ENCODE data around the gene DYRK2. TPM values are rescaled to one million over a fixed set of nuclear protein-coding genes. Genes with fewer than 3 reads are reported as not detected.
A peak's percentile ranks its signal among the peaks of the same experiment; 100 is the strongest.

Gene DYRK2
- total RNA-seq, 8 experiments from 2014 or later, result 11.1 to 34.4 (median 18.8) TPM

DNA sequence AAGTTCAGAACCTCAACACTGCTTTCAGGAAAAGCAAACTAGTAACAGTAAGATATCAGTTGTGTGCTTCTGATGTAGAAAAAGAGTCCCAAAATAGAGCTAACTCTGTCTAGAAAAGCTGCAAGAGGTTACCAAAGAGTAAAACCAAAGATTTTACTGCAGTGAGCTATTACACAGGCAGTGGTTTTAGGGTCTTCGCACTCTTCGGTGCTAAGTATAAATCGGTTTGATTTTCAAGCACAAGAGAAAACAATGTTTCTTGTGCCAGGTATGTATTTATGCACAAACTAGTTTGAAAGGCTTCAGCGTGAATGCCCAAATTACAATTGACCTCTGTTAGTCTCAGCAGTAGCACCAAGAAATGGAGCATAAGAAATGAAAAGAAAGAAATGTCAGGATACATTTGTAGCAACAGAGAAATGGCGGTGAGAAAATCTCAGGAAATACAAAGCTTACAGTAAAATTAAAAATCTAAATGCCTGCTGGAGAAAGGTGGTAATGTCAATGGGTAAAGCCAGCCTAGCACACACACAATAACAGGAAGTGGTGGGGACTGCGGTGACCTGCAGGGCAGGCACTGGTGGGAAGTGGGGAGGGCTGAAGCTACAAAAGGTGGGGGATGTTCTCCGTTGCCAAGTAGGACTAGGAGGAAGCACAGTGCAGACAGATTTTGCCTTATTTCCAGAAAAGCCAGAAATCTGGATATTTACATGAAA lies 18.0 kb upstream of the DYRK2 start:
- Histone ChIP-seq H3K4me1 (replicated peaks in 1 of 2) (no peaks in the 10 kb centered on the region), H3K4me3 (no peak overlapping the region), H3K27ac (no peak overlapping the region)
- WGBS, 10 experiments, result 53 to 84% (median 64%) methylated on average over 4 to 7 of the region's 7 CpGs
- ATAC-seq (replicated peaks in 6 of 8), result no peak
- in situ Hi-C loops (cut with MboI; ENCODE audit: low pct_unique_long_range_greater_than_20kb in 2 of 9, low sequenced_read_pairs in 9 of 9, unreplicated experiment in 9 of 9), result loop anchor here in 1 of 9 experiments (25.0 kb wide), 1 partner anchor 168 kb away; no protein-coding TSS in a partner anchor

DNA sequence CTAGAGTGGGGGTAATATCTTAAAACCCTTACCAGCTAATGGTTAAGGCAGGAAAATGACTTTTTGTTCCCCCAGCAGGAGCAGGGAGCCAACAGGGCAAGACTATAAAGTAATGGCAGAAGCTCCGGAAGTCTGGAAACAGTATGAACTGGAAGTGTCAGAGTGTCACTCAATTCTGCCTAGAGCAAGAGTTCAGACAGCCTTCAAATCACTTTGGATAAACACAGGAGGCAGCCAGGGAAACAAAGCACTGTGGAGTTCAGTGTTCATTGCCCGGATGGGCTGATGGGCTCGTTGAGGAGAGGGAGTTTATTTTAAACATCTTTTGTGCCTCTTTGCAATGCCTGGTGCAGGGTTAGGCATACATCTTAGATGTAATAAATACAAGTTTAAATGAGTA lies 16.5 kb upstream of the DYRK2 start:
- no peaks in the 10 kb centered on the region for H3K4me1 ChIP-seq (replicated peaks in 1 of 2)

DNA sequence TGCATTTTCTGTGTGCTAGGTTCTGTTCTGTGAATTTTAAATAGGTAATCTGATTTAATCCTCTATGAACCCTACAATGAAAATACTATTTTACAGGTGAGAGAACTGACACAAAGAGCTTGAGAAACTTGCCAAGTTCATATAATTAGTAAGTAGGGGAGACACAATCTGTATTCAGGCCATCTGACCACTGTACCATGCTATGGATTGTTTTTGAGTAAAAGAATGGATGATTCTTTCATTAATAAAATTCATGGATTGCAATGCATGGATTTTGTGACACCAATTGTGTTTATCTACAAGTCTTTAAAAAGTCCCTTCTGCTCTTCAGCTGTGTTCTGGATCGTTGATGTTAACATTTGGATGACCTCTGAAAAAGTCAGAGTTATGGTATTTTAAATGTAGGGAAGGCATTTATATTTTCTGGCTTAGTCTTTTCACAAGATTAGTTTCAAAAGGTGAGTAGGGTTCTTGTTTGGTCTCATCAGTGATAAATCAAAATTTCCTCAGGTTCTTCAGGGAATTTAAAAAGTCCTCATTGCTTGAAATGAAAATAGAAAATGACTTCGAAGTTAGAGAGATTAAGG lies 15.4 kb upstream of the DYRK2 start:
- H3K27ac ChIP-seq, result no peak overlapping the region
- ATAC-seq (replicated peaks in 6 of 8), result no peak
- no peaks in the 10 kb centered on the region for H3K4me1 ChIP-seq (replicated peaks in 1 of 2)
- WGBS, 10 experiments, result 0 to 100% (median 74%) methylated on average over 1 to 2 of the region's 2 CpGs
- H3K4me3 ChIP-seq, result no peak overlapping the region
- in situ Hi-C loops (cut with MboI; ENCODE audit: low pct_unique_long_range_greater_than_20kb in 2 of 9, low sequenced_read_pairs in 9 of 9, unreplicated experiment in 9 of 9), result loop anchor here in 1 of 9 experiments (25.0 kb wide), 1 partner anchor 171 kb away; no protein-coding TSS in a partner anchor

More for the DNA sequence above, 16.5 kb upstream of the DYRK2 start:
- in situ Hi-C loops (cut with MboI; ENCODE audit: low pct_unique_long_range_greater_than_20kb in 2 of 9, low sequenced_read_pairs in 9 of 9, unreplicated experiment in 9 of 9), result loop anchor here in 1 of 9 experiments (25.0 kb wide), 1 partner anchor 170 kb away; no protein-coding TSS in a partner anchor
- Histone ChIP-seq H3K27ac (no peak overlapping the region), H3K4me3 (no peak overlapping the region)
- 20 to 89% (median 48%) methylated on average over 1 to 3 of the region's 3 CpGs; no CpG with 5 or more reads in 3 of the 10 experiments for WGBS, 10 experiments
- ATAC-seq (replicated peaks in 6 of 8), result peak in 1 of 8 experiments; percentile 38

DNA sequence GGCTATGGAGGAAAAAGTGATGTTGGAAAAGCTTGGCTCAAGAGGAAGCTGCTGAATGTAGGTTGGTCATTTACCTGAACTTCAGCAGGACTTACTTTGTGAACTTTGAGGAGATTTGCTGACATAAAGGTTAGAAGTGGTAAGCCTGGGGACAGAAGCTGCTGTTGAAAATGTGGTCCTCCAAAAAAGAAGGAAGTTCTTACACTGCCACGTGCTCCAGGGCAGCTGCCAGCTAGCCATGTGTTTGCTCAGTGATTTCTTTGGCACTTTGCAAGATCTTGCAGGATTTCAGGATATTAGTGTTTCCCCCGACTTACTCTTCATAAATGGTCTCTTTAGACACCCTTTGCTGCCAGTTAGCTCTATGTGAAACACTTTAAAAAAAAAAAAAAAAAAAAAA lies 14.8 kb upstream of the DYRK2 start:
- in situ Hi-C loops (cut with MboI; ENCODE audit: low pct_unique_long_range_greater_than_20kb in 2 of 9, low sequenced_read_pairs in 9 of 9, unreplicated experiment in 9 of 9), result loop anchor here in 1 of 9 experiments (25.0 kb wide), 1 partner anchor 171 kb away; no protein-coding TSS in a partner anchor
- ATAC-seq (replicated peaks in 6 of 8), result no peak

DNA sequence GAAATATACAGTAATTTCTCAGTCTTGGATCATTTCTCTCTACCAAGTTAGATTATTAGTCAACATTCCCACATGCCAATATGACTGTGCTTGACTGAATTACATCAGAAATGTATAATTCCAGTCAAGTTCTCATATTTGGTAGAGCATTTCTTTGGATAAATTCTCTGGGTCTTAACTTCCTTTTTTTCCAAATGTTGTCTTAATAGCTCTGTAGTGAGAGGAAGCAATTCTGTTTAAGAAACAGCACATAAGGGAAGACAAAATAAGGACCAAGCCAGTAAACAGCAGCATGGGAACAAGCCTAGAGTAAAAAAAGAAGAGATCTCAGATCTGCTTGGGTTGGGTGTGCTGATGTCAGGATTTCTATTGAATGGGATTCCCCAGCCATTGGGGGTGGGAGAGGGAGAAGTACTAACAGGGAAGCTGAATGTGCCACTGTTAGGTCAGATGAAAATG lies 14.2 kb upstream of the DYRK2 start:
- in situ Hi-C loops (cut with MboI; ENCODE audit: low pct_unique_long_range_greater_than_20kb in 2 of 9, low sequenced_read_pairs in 9 of 9, unreplicated experiment in 9 of 9), result loop anchor here in 1 of 9 experiments (25.0 kb wide), 1 partner anchor 172 kb away; no protein-coding TSS in a partner anchor
- no peak overlapping the region for H3K4me3 ChIP-seq
- no peak overlapping the region for H3K27ac ChIP-seq
- ATAC-seq (replicated peaks in 6 of 8), result no peak
- H3K4me1 ChIP-seq (replicated peaks in 1 of 2), result no peaks in the 10 kb centered on the region

More for the DNA sequence above, 14.8 kb upstream of the DYRK2 start:
- Histone ChIP-seq H3K4me1 (replicated peaks in 1 of 2) (no peaks in the 10 kb centered on the region), H3K4me3 (no peak overlapping the region), H3K27ac (no peak overlapping the region)
- WGBS, 10 experiments, result 0 to 100% (median 66%) methylated on average over 1 to 2 of the region's 2 CpGs; no CpG with 5 or more reads in 2 of the 10 experiments

DNA sequence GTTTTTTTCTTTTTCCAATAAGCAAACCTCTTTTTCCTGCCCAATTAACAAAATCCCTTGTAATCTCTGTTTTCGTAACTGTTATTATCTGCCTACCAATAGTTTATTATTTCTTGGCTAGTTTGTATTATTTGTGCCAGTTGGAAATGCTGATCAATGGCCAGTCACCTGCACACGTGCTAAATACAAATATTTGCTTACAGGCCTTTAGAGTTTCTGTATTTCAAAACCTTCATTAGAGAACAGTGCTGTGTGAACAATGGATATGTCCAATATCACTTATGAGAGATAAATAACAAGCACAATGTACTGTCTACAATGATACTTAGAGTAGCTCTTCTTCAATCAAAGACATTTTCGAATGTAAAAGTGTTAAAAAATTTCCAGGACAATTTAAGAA lies 10.8 kb upstream of the DYRK2 start:
- H3K4me1 ChIP-seq (replicated peaks in 1 of 2), result no peaks in the 10 kb centered on the region
- in situ Hi-C loops (cut with MboI; ENCODE audit: low pct_unique_long_range_greater_than_20kb in 2 of 9, low sequenced_read_pairs in 9 of 9, unreplicated experiment in 9 of 9), result loop anchor here in 1 of 9 experiments (25.0 kb wide), 1 partner anchor 175 kb away; no protein-coding TSS in a partner anchor
- H3K27ac ChIP-seq, result no peak overlapping the region
- 54 to 89% (median 69%) methylated on average over 1 to 3 of the region's 3 CpGs for WGBS, 10 experiments
- H3K4me3 ChIP-seq, result no peak overlapping the region
- ATAC-seq (replicated peaks in 6 of 8), result no peak

DNA sequence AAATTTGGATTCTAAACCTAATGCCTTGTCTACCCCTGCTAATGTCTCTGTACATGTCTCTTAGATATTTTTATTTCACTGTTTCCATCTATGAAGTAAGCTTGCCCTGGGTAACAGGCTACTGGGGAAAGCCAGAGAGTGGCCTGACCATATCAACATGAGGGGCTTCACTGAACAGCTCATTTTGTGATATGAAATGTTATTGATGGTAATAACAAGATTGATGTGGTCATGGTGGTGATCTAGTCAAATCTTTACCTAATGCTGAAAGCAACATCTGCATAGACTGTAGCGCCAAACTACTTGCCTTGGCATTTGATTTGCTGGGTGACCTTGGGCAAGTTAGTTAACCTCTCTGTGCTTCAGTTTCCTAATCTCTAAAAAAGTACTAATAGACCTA lies 9.9 kb upstream of the DYRK2 start:
- H3K27ac ChIP-seq, result no peak overlapping the region
- H3K4me3 ChIP-seq, result no peak overlapping the region
- in situ Hi-C loops (cut with MboI; ENCODE audit: low pct_unique_long_range_greater_than_20kb in 2 of 9, low sequenced_read_pairs in 9 of 9, unreplicated experiment in 9 of 9), result loop anchor here in 1 of 9 experiments (25.0 kb wide), 1 partner anchor 176 kb away; no protein-coding TSS in a partner anchor
- ATAC-seq (replicated peaks in 6 of 8), result no peak
- 100% methylated on average over 1 of the region's 1 CpG; no CpG with 5 or more reads in 6 of the 10 experiments for WGBS, 10 experiments
- H3K4me1 ChIP-seq (replicated peaks in 1 of 2), result no peaks in the 10 kb centered on the region

DNA sequence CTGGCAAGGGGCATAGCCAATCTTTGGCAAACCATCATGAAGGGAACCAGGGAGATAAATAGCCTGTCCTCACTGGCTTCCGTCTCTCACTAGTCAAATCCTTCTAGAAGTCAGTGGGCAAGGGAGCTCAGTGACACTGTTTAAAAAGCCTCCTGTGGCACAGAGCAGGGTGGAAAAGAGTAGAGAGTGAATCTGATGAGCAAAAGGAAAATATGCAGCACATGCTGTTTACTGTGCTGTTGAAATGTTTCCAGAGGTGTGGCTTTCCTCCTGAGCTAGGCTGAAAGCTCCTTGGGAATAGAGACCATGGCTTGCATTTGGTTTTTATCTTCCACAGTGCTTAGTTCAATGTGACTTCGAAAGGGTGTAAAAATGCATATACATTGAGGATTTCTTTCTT lies 7.7 kb upstream of the DYRK2 start:
- ATAC-seq (replicated peaks in 6 of 8), result peak in 2 of 8 experiments; percentile 53 to 78
- Histone ChIP-seq H3K4me3 (no peak overlapping the region), H3K4me1 (replicated peaks in 1 of 2) (no peaks in the 10 kb centered on the region), H3K27ac (no peak overlapping the region)
- in situ Hi-C loops (cut with MboI; ENCODE audit: low pct_unique_long_range_greater_than_20kb in 2 of 9, low sequenced_read_pairs in 9 of 9, unreplicated experiment in 9 of 9), result loop anchor here in 1 of 9 experiments (25.0 kb wide), 1 partner anchor 179 kb away; no protein-coding TSS in a partner anchor
- 0 to 82% (median 50%) methylated on average over 1 to 2 of the region's 2 CpGs; no CpG with 5 or more reads in 4 of the 10 experiments for WGBS, 10 experiments

DNA sequence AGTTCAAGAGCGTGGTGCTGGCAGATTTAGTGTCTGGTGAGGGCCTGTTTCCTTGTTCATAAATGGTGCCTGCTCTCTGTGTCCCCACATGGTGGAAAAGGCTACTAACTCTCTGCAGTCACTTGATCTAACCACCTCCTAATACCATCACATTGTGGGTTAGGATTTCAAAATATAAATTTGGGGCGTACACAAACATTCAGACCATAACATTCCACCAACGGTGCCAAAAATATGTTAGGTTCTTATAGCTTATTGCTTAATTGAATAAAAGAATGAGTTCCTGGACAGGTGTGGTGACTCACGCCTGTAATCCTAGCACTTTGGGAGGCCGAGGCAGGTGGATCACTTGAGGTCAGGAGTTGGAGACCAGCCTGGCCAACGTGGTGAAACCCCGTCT lies 3.4 kb upstream of the DYRK2 start:
- ATAC-seq (replicated peaks in 6 of 8), result no peak
- Histone ChIP-seq H3K27ac (no peak overlapping the region), H3K4me1 (replicated peaks in 1 of 2) (peaks cover 0 to 2% of the 10 kb centered on the region in 2 donors), H3K4me3 (no peak overlapping the region)
- in situ Hi-C loops (cut with MboI; ENCODE audit: low pct_unique_long_range_greater_than_20kb in 2 of 9, low sequenced_read_pairs in 9 of 9, unreplicated experiment in 9 of 9), result loop anchor here in 1 of 9 experiments (25.0 kb wide), 1 partner anchor 183 kb away; no protein-coding TSS in a partner anchor
- WGBS, 10 experiments, result 70 to 100% (median 93%) methylated on average over 1 to 7 of the region's 7 CpGs; no CpG with 5 or more reads in 1 of the 10 experiments

DNA sequence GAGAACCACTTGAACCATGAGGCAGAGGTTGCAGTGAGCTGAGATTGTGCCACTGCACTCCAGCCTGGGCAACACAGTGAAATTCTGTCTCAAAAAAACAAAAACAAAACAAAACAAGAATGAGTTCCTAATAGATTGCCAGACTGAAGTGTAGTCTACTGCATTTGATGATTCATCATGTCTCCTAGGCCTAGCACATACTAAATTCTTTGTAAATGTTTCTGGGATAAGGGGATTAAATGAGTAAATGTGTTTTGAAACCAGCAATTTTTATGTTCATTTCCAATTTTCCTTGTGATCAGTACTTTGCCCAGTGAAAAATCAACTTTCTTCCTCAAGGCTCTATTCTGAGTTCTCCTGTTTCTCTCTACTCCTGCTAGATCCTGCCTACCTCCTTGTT lies 2.9 kb upstream of the DYRK2 start:
- ATAC-seq (replicated peaks in 6 of 8), result no peak
- in situ Hi-C loops (cut with MboI; ENCODE audit: low pct_unique_long_range_greater_than_20kb in 2 of 9, low sequenced_read_pairs in 9 of 9, unreplicated experiment in 9 of 9), result loop anchor here in 1 of 9 experiments (25.0 kb wide), 1 partner anchor 183 kb away; no protein-coding TSS in a partner anchor
- Histone ChIP-seq H3K4me1 (replicated peaks in 1 of 2) (peaks cover 0 to 2% of the 10 kb centered on the region in 2 donors), H3K27ac (no peak overlapping the region), H3K4me3 (no peak overlapping the region)

DNA sequence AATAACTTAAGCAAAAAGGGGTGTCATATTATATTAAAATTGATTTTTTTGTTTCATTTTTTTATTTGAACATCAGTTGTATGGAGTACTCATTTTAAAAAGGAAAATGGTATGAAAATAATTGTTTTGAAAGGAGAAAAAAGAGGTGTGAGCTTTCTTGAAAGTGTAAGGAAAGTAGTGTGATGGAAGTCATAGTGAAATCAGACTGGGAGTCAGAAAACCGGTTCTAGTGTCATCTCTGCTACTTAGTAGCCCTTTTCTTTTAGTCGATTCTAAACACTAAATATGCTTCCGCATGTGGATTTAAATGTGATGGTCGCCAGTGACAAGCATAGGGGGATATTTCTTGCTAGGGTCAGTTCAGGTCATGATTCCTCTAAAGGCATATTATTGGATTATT lies 1.8 kb upstream of the DYRK2 start:
- no peak for ATAC-seq (replicated peaks in 6 of 8)
- in situ Hi-C loops (cut with MboI; ENCODE audit: low pct_unique_long_range_greater_than_20kb in 2 of 9, low sequenced_read_pairs in 9 of 9, unreplicated experiment in 9 of 9), result loop anchor here in 1 of 9 experiments (25.0 kb wide), 1 partner anchor 184 kb away; no protein-coding TSS in a partner anchor
- Histone ChIP-seq H3K4me1 (replicated peaks in 1 of 2) (peaks cover 4 to 9% of the 10 kb centered on the region in 2 donors), H3K27ac (no peak overlapping the region), H3K4me3 (no peak overlapping the region)
- WGBS, 10 experiments, result 60 to 94% (median 84%) methylated on average over 1 to 4 of the region's 4 CpGs

DNA sequence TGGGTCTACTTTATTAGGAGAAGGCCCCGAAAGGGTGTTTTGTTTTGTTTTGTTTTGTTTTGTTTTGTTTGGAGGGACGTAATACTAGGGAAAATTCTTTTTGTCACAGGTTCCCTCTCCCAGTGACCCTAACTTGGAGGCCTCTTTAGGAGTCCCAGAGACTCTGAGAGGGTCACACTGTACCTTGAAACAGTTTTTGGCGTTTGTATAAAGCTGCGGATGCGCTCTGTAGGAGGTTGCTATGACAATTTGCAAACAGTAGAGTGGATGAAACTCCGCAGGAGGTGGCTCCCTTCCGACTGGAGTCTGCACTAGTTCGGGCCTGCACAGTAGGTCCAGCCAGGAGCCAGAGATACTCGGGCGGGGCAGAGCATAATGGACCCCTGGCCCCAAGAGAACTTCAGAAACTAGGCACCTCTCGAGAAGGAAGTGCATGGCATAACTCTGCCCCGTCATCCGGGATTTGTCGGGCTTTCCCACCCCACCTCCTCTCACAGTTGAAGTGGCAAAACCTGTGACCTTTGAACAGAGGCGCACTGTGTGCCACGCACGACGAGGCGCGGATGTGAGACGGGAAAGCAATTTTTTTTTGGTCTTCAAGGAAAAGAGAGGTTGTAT lies 1.3 kb upstream of the DYRK2 start:
- 44 to 90% (median 84%) methylated on average over 2 to 14 of the region's 21 CpGs; no CpG with 5 or more reads in 2 of the 10 experiments for WGBS, 10 experiments
- peaks cover 4 to 11% of the 10 kb centered on the region in 2 donors for H3K4me1 ChIP-seq (replicated peaks in 1 of 2)
- H3K4me3 ChIP-seq, result peak overlapping the region; percentile 89 to 100 (median 97)
- ATAC-seq (replicated peaks in 6 of 8), result no peak
- in situ Hi-C loops (cut with MboI; ENCODE audit: low pct_unique_long_range_greater_than_20kb in 2 of 9, low sequenced_read_pairs in 9 of 9, unreplicated experiment in 9 of 9), result loop anchor here in 1 of 9 experiments (25.0 kb wide), 1 partner anchor 185 kb away; no protein-coding TSS in a partner anchor
- H3K27ac ChIP-seq, result peak overlapping the region in 1 of 2 donors; percentile 8
